ENCODE measurements around the gene GAGE10. TPM values are rescaled to one million over a fixed set of nuclear protein-coding genes. Genes with fewer than 3 reads are reported as not detected.
"Not testable (repeated sequence)": the region's sequence is repeated elsewhere in the genome, so short reads cannot be mapped to it uniquely, and the experiment has no call there.

Gene GAGE10
- total RNA-seq, 2 experiments from 2014 or later = not detected

DNA sequence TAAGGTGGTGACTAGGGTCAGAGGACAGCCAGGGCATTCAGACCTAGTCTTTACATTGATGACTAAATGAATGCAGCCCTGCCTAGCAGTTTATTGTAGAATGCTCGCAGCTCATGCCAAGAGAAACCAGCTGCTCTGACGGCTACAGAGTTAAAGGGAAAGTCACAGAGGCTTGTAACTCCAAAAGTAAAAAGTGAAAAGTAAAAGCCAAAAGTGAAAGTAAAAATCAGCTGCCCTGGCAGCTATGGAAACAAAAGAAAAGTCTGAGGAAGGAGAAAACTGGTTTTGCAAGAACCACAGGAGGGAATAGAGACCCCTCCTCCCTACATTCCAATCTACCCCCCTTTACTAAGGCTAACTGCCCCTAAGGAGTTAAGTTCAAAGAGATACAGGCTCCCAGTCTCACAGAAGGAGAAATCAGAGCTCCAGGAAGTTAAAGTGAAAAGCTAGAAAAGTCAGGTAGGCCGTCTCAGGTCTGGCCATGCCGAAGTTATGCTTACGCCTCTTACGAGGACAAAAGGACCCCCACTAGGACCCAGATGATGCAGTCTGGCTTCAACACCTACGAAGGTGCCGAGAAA, 6.0 kb downstream of the GAGE10 start:
- CTCF ChIA-PET = no interaction called here
- POLR2A ChIA-PET = interaction anchor here (0.6 kb wide), 1 partner anchor 18 kb away, joined by 3 read pairs; no protein-coding TSS in a partner anchor

DNA sequence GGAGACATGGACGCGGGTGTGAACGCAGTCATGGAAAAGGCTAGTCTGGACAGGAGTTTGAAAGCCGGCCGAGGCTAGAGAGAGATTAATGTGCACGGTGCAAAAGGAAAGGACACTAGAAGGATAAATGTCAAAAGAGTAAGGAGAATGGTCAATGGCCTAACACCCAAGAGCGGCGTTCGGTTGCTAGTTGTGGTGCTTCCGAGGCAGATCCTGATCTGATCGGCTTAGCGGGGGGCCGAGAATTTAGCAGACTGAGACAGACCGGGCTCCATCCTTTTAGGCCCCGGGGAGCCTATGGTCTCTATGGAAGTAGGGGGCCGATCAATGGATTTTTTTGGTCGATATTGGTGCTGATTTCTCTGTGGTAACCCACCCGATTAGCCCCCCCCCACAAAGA, 6.9 kb downstream of the GAGE10 start:
- ChIA-PET POLR2A (no interaction called here), CTCF (no interaction called here)

DNA sequence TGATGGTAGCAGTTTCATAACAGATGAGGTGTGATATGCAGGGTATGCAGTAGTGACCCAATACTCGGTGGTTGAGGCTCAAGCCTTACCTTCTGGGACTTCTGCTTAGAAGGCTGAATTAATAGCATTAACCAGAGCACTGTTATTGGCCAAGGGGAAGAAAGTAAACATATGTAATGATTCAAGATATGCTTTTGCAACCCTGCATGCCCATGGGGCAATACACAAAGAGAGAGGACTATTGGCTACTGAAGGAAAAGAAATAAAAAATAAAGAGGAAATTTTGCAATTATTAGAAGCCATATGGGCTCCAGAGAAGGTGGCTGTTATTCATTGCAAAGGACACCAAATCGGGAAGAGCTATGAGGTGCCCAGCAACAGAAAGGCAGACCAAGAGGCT, 8.7 kb downstream of the GAGE10 start:
- ChIA-PET CTCF (no interaction called here), POLR2A (no interaction called here)

DNA sequence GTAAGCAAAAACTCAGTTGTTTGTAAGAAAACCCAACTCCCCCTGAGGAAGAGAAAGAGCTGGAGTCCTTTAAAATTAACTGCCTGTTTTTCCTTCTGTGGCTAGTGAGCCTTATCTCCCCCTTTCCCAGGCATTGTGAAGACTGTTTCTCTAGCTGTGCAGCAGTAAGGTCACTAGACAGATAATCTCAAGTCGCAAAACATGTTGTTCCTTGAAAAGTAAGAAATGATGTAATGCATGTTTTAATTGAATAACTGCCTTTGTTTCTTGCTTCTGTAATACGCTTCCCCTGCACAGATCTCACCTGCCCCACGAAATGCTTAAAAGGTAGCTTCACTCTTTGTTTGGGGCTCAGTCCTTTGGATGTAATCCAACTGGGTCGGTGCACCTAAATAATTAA, 12.6 kb downstream of the GAGE10 start:
- CTCF ChIA-PET = no interaction called here
- POLR2A ChIA-PET = no interaction called here

DNA sequence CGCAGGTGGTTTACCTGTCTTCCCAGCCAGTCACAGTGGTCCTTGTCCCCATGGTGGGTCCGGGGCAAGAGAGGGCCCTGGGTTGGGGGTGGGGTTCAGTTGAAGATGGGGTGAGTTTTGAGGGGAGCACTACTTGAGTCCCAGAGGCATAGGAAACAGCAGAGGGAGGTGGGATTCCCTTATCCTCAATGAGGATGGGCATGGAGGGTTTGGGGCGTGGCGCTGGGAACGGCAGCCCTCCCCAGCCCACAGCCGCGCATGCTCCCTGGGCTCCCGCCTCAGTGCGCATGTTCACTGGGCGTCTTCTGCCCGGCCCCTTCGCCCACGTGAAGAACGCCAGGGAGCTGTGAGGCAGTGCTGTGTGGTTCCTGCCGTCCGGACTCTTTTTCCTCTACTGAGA, 18.3 kb downstream of the GAGE10 start, which contains the start of gene GAGE12J:
Gene GAGE12J, plus strand, starts transcription at position 301 of the 400 bp plus-strand sequence. CDS start 1,157 bp downstream, outside the sequence.
- POLR2A ChIA-PET, CTCF ChIA-PET: not testable (repeated sequence)

DNA sequence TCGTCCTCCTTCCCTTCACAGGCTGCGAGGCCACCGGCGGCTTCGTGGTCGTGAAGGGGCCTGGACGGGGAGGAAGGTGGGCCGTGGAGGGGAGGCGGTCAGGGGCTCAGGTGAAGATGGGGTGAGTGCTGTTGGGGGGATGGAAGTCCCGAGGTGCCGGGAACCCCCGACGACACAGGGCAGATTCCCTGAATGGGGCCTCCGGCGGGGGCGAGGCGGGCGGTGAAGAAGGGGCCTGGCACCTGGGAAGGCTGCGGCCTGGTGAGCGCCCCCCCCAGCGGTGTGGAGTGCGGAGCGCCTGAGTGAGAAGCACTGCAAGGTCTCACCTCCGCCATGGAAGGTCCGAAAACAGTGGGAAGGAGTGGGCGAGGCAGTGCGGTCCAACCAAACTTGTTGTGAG, 18.8 kb downstream of the GAGE10 start:
- POLR2A ChIA-PET, CTCF ChIA-PET: not testable (repeated sequence)

DNA sequence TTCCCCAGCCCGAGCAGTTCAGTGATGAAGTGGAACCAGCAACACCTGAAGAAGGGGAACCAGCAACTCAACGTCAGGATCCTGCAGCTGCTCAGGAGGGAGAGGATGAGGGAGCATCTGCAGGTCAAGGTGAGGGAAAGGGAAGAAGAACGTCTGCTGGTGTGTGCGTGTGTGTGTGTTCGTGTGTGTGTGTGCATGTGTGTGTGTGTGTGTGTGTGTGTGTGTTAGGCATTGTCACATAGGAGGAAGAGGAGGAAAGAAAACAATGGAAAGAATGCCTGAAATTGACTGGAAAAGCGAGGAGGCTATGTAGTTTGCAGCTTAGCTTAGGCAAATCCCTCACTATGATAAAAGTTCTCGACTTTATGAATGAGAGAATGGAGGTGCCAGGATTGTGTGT, 20.3 kb downstream of the GAGE10 start:
- CTCF ChIA-PET, POLR2A ChIA-PET: not testable (repeated sequence)

DNA sequence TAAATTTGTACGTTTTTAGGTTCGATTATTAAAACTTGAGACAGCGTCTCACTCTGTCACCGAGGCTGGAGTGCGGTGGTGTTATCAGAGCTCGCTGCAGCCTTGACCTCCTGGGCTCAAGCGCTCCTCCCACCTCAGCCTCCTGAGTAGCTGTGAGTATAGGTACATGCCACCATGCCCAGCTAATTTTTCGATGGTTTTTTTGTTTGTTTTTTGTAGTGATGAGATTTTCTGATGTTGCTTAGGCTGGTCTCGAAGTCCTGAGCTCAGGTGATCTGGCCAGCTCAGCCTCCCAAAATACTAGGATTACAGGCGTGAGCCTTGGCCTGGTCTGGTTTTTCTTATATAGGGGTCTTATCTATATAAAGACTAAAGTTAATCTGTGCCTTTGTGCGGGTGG, 27.0 kb downstream of the GAGE10 start:
- POLR2A ChIA-PET, CTCF ChIA-PET: not testable (repeated sequence)

DNA sequence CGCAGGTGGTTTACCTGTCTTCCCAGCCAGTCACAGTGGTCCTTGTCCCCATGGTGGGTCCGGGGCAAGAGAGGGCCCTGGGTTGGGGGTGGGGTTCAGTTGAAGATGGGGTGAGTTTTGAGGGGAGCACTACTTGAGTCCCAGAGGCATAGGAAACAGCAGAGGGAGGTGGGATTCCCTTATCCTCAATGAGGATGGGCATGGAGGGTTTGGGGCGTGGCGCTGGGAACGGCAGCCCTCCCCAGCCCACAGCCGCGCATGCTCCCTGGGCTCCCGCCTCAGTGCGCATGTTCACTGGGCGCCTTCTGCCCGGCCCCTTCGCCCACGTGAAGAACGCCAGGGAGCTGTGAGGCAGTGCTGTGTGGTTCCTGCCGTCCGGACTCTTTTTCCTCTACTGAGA, 27.8 kb downstream of the GAGE10 start, which contains the start of gene GAGE13:
Gene GAGE13, plus strand, starts transcription at position 301 of the 400 bp plus-strand sequence. CDS start 1,156 bp downstream, outside the sequence.
- CTCF ChIA-PET, POLR2A ChIA-PET: not testable (repeated sequence)

DNA sequence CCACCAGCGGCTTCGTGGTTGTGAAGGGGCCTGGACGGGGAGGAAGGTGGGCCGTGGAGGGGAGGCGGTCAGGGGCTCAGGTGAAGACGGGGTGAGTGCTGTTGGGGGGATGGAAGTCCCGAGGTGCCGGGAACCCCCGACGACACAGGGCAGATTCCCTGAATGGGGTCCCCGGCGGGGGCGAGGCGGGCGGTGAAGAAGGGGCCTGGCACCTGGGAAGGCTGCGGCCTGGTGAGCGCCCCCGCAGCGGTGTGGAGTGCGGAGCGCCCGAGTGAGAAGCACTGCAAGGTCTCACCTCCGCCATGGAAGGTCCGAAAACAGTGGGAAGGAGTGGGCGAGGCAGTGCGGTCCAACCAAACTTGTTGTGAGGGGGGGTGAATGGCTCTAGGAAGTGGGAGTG, 28.4 kb downstream of the GAGE10 start:
- CTCF ChIA-PET, POLR2A ChIA-PET: not testable (repeated sequence)

DNA sequence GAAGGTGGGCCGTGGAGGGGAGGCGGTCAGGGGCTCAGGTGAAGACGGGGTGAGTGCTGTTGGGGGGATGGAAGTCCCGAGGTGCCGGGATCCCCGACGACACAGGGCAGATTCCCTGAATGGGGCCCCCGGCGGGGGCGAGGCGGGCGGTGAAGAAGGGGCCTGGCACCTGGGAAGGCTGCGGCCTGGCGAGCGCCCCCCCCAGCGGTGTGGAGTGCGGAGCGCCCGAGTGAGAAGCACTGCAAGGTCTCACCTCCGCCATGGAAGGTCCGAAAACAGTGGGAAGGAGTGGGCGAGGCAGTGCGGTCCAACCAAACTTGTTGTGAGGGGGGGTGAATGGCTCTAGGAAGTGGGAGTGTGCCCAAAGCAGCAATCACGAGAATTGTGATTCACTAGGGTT, 38.0 kb downstream of the GAGE10 start:
- CTCF ChIA-PET = not testable (repeated sequence)

DNA sequence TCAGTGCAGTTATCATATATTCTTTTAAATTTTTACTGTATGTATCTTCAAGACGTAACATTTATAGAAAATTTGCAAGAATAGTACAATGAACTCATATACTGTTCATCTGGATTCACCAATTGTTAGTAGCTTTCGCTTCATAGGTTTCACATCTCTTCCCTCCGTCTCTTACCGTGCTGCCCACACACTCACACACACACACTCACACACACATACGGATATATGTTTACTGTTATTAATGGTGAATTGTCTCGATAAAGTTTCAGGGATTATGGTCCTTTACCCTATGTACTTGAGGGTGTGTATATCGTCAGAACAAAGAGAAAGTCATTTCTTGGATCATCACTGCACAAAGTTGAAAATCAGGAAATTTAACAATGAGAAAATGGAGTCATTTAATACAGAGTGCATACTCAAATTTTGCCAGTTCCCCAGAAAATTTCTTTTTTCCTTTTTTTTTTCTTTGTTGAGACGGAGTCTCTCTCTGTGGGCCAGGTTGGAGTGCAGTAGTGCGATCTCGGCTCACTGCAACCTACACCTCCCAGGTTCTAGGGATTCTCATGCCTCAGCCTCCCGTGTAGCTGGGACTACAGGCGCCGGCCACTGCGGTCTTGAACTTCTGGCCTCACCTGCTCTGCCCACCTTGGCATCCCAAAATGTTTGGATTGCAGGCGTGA, 41.2 kb downstream of the GAGE10 start:
- CTCF ChIA-PET, POLR2A ChIA-PET: not testable (repeated sequence)

More for the DNA sequence above, 38.0 kb downstream of the GAGE10 start:
- POLR2A ChIA-PET = not testable (repeated sequence)

DNA sequence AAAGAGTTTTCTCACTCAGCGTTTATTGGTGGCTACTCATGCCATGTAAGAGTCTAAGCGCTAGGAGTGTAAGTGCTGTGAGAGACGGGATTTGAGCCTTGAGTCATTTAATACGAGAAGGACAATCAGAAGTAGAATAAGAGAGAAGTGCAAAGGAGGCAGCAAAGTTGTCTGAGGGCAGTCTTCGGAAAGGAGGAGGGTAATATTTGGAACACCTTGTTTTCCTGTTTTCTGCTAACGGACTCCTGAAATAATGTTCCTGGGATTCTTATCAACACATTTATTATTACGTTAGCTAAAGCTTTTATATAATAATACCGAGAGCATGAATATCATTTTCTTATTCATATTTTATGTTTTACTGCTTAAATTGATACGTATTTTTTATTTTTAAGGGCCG, 42.0 kb downstream of the GAGE10 start:
- CTCF ChIA-PET, POLR2A ChIA-PET: not testable (repeated sequence)

DNA sequence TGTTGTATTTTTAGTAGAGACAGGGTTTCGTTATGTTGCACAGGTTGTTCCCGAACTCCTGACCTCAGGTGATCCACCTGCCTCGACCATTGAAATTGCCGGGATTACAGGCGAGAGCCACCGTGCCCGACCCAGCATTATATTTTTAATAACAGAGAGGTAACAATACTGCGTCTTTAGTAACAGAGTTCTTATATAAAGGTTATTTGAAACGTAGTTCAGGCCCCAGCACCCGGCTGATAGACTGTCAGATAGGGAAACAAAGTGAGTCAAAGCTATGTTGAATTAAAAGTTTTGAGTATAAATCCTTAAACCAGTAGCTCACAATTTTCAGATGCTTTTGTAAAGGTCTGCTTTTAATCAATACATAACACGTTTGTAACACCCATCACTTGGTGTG, 42.7 kb downstream of the GAGE10 start:
- POLR2A ChIA-PET, CTCF ChIA-PET: not testable (repeated sequence)

Other genes starting within 250 kb of the GAGE10 start
- 1 to 10 TPM; 3.7 to 4.0 TPM for gene CCDC120, start 244.6 kb upstream of the GAGE10 start, total RNA-seq
- 10 to 100 TPM; 11.1 to 11.6 TPM for gene PRAF2, start 229.6 kb upstream of the GAGE10 start, total RNA-seq
- 10 to 100 TPM; 40.3 to 40.6 TPM for gene WDR45, start 223.8 kb upstream of the GAGE10 start, total RNA-seq
- gene GPKOW, start 179.9 kb upstream of the GAGE10 start, total RNA-seq = 10 to 100 TPM; 21.3 to 21.4 TPM
- 1 to 10 TPM in 1 of 2 experiments, under 1 TPM in 1; 0.99 to 1.0 TPM for gene MAGIX, start 140.9 kb upstream of the GAGE10 start, total RNA-seq
- gene PLP2, start 131.7 kb upstream of the GAGE10 start, total RNA-seq = 10 to 100 TPM; 80.2 to 86.8 TPM
- gene PRICKLE3, start 117.3 kb upstream of the GAGE10 start, total RNA-seq = 10 to 100 TPM; 18.4 to 19.4 TPM
- gene SYP, start 103.5 kb upstream of the GAGE10 start, total RNA-seq = 1 to 10 TPM; 2.7 TPM
- gene CACNA1F, start 70.3 kb upstream of the GAGE10 start, total RNA-seq = under 1 TPM; 0.15 to 0.21 TPM
- gene CCDC22, start 68.2 kb upstream of the GAGE10 start, total RNA-seq = 10 to 100 TPM; 21.4 to 21.8 TPM
- 10 to 100 TPM; 13.0 TPM for gene FOXP3, start 38.9 kb upstream of the GAGE10 start, total RNA-seq
- gene PPP1R3F, start 33.9 kb upstream of the GAGE10 start, total RNA-seq = 1 to 10 TPM; 3.2 to 3.5 TPM
- not detected for gene GAGE12J, start 18.4 kb downstream of the GAGE10 start, total RNA-seq
- gene GAGE13, start 27.9 kb downstream of the GAGE10 start, total RNA-seq = not detected
- gene GAGE12C, start 228.5 kb downstream of the GAGE10 start, total RNA-seq = not detected
- gene GAGE12D, start 238.1 kb downstream of the GAGE10 start, total RNA-seq = not detected
- not detected for gene GAGE12E, start 247.6 kb downstream of the GAGE10 start, total RNA-seq

All from activated CD8-positive, alpha-beta memory T cell treated with anti-CD3 and anti-CD28 coated beads for 36 hours (primary cell).